GM23338 (cell line): Measurements from ENCODE around the gene ZNF716. TPM values are rescaled to one million over a fixed set of nuclear protein-coding genes. Genes with fewer than 3 reads are reported as not detected.

Experiments used
- ATAC-seq: fragments of 200-7000 bp; cut with Tn5 transposase; 3 replicates; pipeline ENCODE4 v1.9.1; 2020
- DNase-seq: peaks from one replicate; pipeline ENCODE4 v3.0.0-alpha.2; 2015; ENCODE audit warnings: low spot score
- H2AFZ ChIP-seq: fragments of 200-600 bp; sonication (generic); 2 replicates; pipeline ENCODE4 v1.8.0; 2016; ENCODE audit warnings: antibody characterized with exemption, mild to moderate bottlenecking, moderate library complexity
- H3F3A ChIP-seq: fragments of 200-600 bp; sonication (generic); replicated peaks from 2 replicates; pipeline ENCODE4 v1.8.0; 2017; ENCODE audit warnings: antibody characterized with exemption, mixed run types, low read depth
- H3K27ac ChIP-seq: fragments of 200-600 bp; sonication (generic); 2 replicates; pipeline ENCODE4 v1.6.1; 2016; ENCODE audit warnings: low read depth
- H3K27me3 ChIP-seq: fragments of 200-600 bp; sonication (generic); 2 replicates; pipeline ENCODE4 v1.8.0; 2016; ENCODE audit warnings: mild to moderate bottlenecking, mixed run types, moderate library complexity; ENCODE audit not compliant: insufficient read depth
- H3K36me3 ChIP-seq: fragments of 200-600 bp; sonication (generic); 2 replicates; pipeline ENCODE4 v1.8.0; 2016; ENCODE audit warnings: mild to moderate bottlenecking; ENCODE audit not compliant: insufficient read depth
- H3K4me1 ChIP-seq: fragments of 200-600 bp; sonication (generic); 2 replicates; pipeline ENCODE4 v1.8.0; 2016; ENCODE audit warnings: mild to moderate bottlenecking, moderate library complexity; ENCODE audit not compliant: insufficient read depth
- H3K4me2 ChIP-seq: fragments of 200-600 bp; sonication (generic); 2 replicates; pipeline ENCODE4 v1.7.1; 2017; ENCODE audit warnings: mixed run types
- H3K4me3 ChIP-seq: fragments of 200-600 bp; sonication (generic); 2 replicates; pipeline ENCODE4 v1.6.1; 2016; ENCODE audit warnings: mixed run types
- H3K79me2 ChIP-seq: fragments of 200-600 bp; sonication (generic); replicated peaks from 2 replicates; pipeline ENCODE4 v1.8.0; 2017; ENCODE audit warnings: mild to moderate bottlenecking; ENCODE audit not compliant: insufficient read depth
- H3K9me2 ChIP-seq: fragments of 200-600 bp; sonication (generic); 2 replicates; pipeline ENCODE4 v1.8.0; 2017; ENCODE audit not compliant: insufficient read depth
- H4K20me1 ChIP-seq: fragments of 200-600 bp; sonication (generic); replicated peaks from 2 replicates; pipeline ENCODE4 v1.8.0; 2017; ENCODE audit warnings: mild to moderate bottlenecking; ENCODE audit not compliant: insufficient read depth
- H3K27ac Mint-ChIP-seq: 2 replicates; pipeline ENCODE4 v1.8.0; 2020; ENCODE audit warnings: inconsistent platforms, mild to moderate bottlenecking, moderate library complexity, mixed read lengths
- H3K27me3 Mint-ChIP-seq: 3 replicates; pipeline ENCODE4 v1.8.0; 2022; ENCODE audit warnings: low read depth, mild to moderate bottlenecking, moderate library complexity, mixed read lengths, inconsistent platforms; ENCODE audit not compliant: insufficient read depth, poor library complexity
- H3K36me3 Mint-ChIP-seq: 3 replicates; pipeline ENCODE4 v1.8.0; 2021; ENCODE audit warnings: low read depth, mild to moderate bottlenecking, inconsistent platforms, moderate library complexity, mixed read lengths
- H3K4me1 Mint-ChIP-seq: 3 replicates; pipeline ENCODE4 v1.8.0; 2020; ENCODE audit warnings: mild to moderate bottlenecking, inconsistent platforms, mixed read lengths
- H3K4me3 Mint-ChIP-seq: 3 replicates; pipeline ENCODE4 v1.8.0; 2021; ENCODE audit warnings: moderate library complexity, mild to moderate bottlenecking, inconsistent platforms, mixed read lengths
- H3K9me3 Mint-ChIP-seq: 3 replicates; pipeline ENCODE4 v1.8.0; 2020; ENCODE audit warnings: moderate library complexity, mild to moderate bottlenecking, inconsistent platforms, mixed read lengths
- CREB1 ChIP-seq: fragments of 250-450 bp; sonication (Bioruptor Pico); IDR thresholded peaks from 2 replicates; pipeline ENCODE4 v1.5.0; 2020; ENCODE audit warnings: low read depth, mild to moderate bottlenecking, moderate library complexity
- EZH2 ChIP-seq: fragments of 200-600 bp; sonication (generic); IDR thresholded peaks from one replicate; pipeline ENCODE4 v1.8.0; 2017; ENCODE audit warnings: antibody characterized with exemption, mild to moderate bottlenecking, low read depth; ENCODE audit not compliant: unreplicated experiment
- EZH2phosphoT487 ChIP-seq: fragments of 200-600 bp; sonication (generic); IDR thresholded peaks from one replicate; pipeline ENCODE4 v1.8.1; 2018; ENCODE audit warnings: antibody characterized with exemption; ENCODE audit not compliant: unreplicated experiment
- NANOG ChIP-seq: IDR thresholded peaks from 2 replicates; pipeline ENCODE4 v1.6.1; 2016; ENCODE audit warnings: antibody characterized with exemption, borderline replicate concordance
- POLR2AphosphoS5 ChIP-seq: IDR thresholded peaks from 2 replicates; pipeline ENCODE4 v1.6.1; 2016; ENCODE audit warnings: antibody characterized with exemption, low read depth
- REST ChIP-seq: IDR thresholded peaks from one replicate; pipeline ENCODE4 v1.6.1; 2018; ENCODE audit warnings: antibody characterized with exemption; ENCODE audit not compliant: unreplicated experiment
- STAT1 ChIP-seq: IDR thresholded peaks from one replicate; pipeline ENCODE4 v1.6.1; 2016; ENCODE audit warnings: antibody characterized with exemption; ENCODE audit not compliant: unreplicated experiment
- ZNF331 ChIP-seq: fragments of 250-450 bp; sonication (Bioruptor Pico); IDR thresholded peaks from 2 replicates; pipeline ENCODE4 v1.5.0; 2020; ENCODE audit warnings: low read depth, mild to moderate bottlenecking, moderate library complexity
- polyA plus RNA-seq: library from polyadenylated mRNA; unstranded; fragments of >200 nt; fragmentation: Nextera tagmentation; extraction: Ambion mirVana; gene quantifications from 2 replicates; pipeline ENCODE4 v1.2.1, GENCODE V29; 2016
- total RNA-seq: library from RNA; depleted of rRNA; stranded (reverse); fragments of >200 nt; shearing (Covaris generic); gene quantifications from 2 replicates; pipeline ENCODE4 v1.2.3, GENCODE V29; 2014
- TF ChIP-seq, protein P1 (sequence below), 2 experiments: fragments of 200-600 bp in 1 of 2; sonication (generic) in 1 of 2; conservative IDR thresholded peaks; 2 replicates each; pipeline versions ENCODE4 v1.5.1 to v1.6.1; 2016 to 2017; ENCODE audit warnings: antibody characterized with exemption in 2 of 2, low read depth in 2 of 2, mild to moderate bottlenecking in 2 of 2, moderate library complexity in 1 of 2

The ZNF716 gene
- total and polyA plus RNA-seq, 2 experiments from 2014 or later = not detected

- H3K4me1 ChIP-seq = no peaks in the 10 kb centered on the region
- H2AFZ ChIP-seq = no peak overlapping the region
- no peak overlapping the region for H3K4me2 ChIP-seq
- H3K27ac Mint-ChIP-seq = no peak overlapping the region
- ATAC-seq (no peak), DNase-seq (no peak)
- peaks cover 6% of the 10 kb centered on the region; the same call in 1 of the 3 replicates for H3K36me3 Mint-ChIP-seq
- no peaks in the 10 kb centered on the region for H3K4me1 Mint-ChIP-seq
- peaks cover 93% of the 10 kb centered on the region for H3K9me3 Mint-ChIP-seq
- no peak overlapping the region for H3K4me3 Mint-ChIP-seq
- no peak overlapping the region for H3K4me3 ChIP-seq
- no peaks in the 10 kb centered on the region for H3K79me2 ChIP-seq
- H4K20me1 ChIP-seq = no peaks in the 10 kb centered on the region
- no peaks in the 10 kb centered on the region for H3K27me3 Mint-ChIP-seq
- no peaks in the 10 kb centered on the region for H3K9me2 ChIP-seq
- H3K27ac ChIP-seq = no peak overlapping the region
- no peaks in the 10 kb centered on the region for H3K36me3 ChIP-seq
- no peaks in the 10 kb centered on the region for H3F3A ChIP-seq
- no peaks in the 10 kb centered on the region for H3K27me3 ChIP-seq
- TF ChIP-seq CREB1 (CRISPR knock-in tag) (no peak), NANOG (no peak), REST (no peak), STAT1 (no peak)
- TF ChIP-seq, protein P1, sequence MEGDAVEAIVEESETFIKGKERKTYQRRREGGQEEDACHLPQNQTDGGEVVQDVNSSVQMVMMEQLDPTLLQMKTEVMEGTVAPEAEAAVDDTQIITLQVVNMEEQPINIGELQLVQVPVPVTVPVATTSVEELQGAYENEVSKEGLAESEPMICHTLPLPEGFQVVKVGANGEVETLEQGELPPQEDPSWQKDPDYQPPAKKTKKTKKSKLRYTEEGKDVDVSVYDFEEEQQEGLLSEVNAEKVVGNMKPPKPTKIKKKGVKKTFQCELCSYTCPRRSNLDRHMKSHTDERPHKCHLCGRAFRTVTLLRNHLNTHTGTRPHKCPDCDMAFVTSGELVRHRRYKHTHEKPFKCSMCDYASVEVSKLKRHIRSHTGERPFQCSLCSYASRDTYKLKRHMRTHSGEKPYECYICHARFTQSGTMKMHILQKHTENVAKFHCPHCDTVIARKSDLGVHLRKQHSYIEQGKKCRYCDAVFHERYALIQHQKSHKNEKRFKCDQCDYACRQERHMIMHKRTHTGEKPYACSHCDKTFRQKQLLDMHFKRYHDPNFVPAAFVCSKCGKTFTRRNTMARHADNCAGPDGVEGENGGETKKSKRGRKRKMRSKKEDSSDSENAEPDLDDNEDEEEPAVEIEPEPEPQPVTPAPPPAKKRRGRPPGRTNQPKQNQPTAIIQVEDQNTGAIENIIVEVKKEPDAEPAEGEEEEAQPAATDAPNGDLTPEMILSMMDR (conservative IDR thresholded peaks at IDR 0.05; ENCODE audit: low read depth in 2 of 2) = no peak
Measured at GRCh38 chr7:57413529-57414398, 36.2 kb upstream of the ZNF716 start.

GRCh38 chr7:57414415-57414814 is 35.6 kb upstream of the ZNF716 start:
- Histone ChIP-seq H3K4me2 (no peak overlapping the region), H4K20me1 (no peaks in the 10 kb centered on the region), H2AFZ (no peak overlapping the region), H3K4me3 (no peak overlapping the region), H3K9me2 (no peaks in the 10 kb centered on the region), H3K36me3 (no peaks in the 10 kb centered on the region), H3K27ac (no peak overlapping the region), H3F3A (no peaks in the 10 kb centered on the region), H3K79me2 (no peaks in the 10 kb centered on the region), H3K4me1 (no peaks in the 10 kb centered on the region), H3K27me3 (no peaks in the 10 kb centered on the region)
- Mint-ChIP-seq H3K27ac (no peak overlapping the region), H3K4me3 (no peak overlapping the region), H3K27me3 (no peaks in the 10 kb centered on the region), H3K4me1 (no peaks in the 10 kb centered on the region), H3K9me3 (peaks cover 90% of the 10 kb centered on the region), H3K36me3 (peaks cover 3% of the 10 kb centered on the region; the same call in 1 of the 3 replicates)
- ATAC-seq (no peak), DNase-seq (no peak)
- no peak for TF ChIP-seq NANOG
- no peak for TF ChIP-seq ZNF331 (CRISPR knock-in tag)
- TF ChIP-seq EZH2phosphoT487 = no peak
- TF ChIP-seq, protein P1 (conservative IDR thresholded peaks at IDR 0.05; ENCODE audit: low read depth in 2 of 2) = no peak
- TF ChIP-seq EZH2 = no peak
- no peak for TF ChIP-seq REST
- no peak for TF ChIP-seq CREB1 (CRISPR knock-in tag)
- no peak for TF ChIP-seq POLR2AphosphoS5
